HG03139 (cell line): ENCODE results near the gene LARGE1.
"Not testable (repeated sequence)": the region's sequence is repeated elsewhere in the genome, so short reads cannot be mapped to it uniquely, and the experiment has no call there.

Source experiments
- ATAC-seq: cut with Tn5 transposase; IDR thresholded peaks from one replicate; pipeline ENCODE4 v1.9.1; 2021; ENCODE audit not compliant: unreplicated experiment

Gene LARGE1

DNA sequence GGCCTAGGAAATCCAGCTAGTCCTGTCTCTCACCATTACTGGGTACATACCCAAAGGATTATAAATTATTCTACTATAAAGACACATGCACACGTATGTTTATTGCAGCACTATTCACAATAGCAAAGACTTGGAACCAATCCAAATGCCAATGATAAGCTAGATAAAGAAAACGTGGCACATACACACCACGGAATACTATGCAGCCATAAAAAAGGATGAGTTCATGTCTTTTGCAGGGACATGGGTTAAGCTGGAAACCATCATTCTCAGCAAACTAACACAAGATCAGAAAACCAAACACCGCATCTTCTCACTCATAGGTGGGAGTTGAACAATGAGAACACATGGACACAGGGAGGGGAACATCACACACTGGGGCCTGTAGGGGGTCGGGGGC is 61.6 kb downstream of the LARGE1 start:
- ATAC-seq: not testable (repeated sequence)

DNA sequence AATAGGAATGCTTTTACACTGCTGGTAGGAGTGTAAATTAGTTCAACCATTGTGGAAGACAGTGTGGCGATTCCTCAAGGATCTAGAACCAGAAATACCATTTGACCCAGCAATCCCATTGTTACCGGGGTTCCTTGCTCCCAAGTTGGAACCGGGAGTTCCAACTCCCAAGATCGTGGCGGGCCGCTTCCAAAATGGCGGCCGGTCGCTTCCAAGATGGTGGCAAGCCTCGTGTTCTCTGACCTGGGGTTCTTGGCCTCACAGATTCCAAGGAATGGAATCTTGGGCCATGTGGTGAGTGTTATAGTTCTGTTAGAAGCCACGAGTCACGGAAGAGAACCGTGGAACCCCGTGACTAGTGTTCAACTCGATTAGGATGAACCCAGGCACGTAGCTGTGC is 62.5 kb downstream of the LARGE1 start:
- not testable (repeated sequence) for ATAC-seq

DNA sequence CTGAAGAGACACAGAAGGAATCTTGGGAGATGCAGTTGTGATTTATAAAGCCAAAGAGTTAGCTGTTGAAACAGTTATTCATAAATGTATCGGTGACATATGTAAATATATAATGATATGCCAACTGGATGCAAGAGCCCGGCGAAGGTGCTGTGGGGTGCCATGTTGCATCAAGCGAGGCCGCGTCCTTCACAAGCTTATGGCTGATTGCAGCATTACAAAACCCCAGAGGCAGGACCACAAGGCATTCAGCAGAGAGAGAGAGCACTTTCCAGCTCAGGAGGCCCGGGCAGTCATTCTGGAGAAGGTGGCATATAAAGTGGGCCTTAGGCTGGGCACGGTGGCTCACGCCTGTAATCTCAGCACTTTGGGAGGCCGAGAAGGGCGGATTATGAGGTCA is 65.6 kb downstream of the LARGE1 start:
- ATAC-seq: no peak

DNA sequence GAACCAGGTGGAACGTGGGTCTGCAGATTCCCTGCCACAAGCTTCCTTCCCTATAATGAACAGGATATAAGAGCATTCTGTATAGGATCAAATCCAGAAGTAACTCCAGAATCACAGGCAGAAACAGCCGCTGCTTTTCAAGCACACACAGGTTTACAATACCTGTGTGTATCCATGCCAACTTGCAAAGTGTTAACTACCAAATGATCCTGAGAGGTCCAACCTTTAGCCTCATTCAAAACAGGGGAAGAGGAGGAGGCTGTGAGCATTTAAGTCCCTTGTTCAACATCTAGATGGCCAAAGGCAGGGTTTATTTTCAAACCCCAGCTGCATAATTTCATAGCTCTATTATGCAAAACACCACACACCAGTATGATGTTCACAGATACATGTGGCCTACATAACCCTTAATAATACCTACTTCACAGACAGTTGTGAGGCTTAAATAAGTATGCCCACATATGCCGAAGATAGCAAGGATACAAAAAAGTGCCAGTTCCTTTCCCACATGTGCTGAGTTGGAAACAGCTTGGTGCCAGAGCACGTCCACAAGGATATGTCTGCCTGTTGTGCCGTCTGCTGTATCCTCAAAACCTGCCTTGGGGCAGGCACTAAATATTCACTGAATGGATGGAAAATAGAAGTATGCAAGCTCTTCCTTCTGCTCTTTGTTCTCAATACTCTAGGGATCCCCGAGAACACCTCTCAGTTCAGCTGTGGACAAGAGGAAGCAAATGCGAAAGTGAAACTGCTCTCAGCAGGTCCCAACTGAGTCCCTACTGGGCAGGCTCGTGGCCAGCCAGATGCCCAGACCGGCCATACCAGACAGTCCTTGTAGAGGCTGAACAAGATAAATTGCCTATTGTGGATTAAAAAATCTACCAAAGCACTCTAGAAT is 66.8 kb downstream of the LARGE1 start:
- peak; percentile 85 for ATAC-seq

DNA sequence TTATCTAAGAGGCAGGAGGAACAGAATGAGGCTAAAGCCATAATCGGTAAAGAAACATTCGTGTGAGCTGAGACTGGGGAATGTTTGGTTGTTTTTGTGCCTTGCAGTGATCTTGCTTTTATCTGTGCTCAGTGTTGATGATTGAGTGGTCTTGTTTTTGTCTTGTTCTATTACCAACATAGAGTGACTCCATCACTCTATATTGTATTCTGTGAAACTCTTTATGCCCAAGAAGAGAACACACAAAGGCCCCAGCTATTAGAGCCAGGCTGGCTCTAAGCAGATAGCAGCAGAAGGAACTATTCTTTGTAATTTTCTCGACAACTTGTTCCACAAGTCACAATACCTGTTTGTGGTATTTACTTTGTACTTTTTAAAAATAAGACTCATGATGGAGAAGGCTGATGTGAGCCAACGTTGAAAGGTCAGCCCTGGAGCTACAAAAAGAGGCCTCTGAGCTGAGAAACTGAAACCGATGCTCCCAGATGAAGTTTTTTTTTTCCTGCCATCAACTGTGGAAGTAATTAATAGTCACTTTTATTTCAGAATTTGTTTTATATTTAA is 68.4 kb downstream of the LARGE1 start:
- ATAC-seq: no peak

DNA sequence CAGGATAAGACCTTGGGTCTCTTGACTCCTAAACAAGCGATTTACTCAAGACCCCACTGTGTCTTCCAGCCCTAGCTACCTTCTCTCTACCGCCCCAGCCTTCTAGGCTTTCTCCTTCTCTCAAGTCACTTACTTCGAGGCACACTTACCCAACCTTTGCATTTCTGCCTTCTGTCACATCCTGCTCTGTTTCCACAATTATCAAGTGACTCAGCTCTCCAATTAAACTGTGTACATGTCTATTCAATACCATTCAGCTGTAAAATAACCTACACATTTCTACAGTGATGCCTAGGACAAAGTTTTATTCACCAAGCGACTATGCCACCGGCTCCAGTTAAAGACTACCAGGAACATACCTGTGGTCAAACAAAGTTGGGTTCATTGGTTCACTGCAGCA is 69.0 kb downstream of the LARGE1 start:
- ATAC-seq: no peak

DNA sequence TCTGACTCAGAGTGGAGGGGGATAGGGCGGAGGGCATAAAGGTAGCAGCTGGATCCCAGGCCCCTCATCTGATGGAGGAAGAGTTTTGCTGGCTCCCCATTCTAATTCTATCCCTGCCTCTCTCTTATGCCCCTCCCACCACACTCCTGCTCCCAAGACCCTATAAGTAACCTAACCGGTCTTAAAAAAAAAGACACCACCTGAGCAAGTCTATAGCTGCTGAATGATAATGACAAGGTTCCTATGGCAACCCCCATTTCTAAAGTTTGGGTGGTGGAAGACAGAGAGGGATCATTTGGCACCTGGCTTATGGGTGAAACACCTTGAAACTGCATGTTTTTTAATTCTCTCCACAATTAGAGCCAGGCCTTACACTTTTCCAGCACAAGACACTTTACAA is 69.6 kb downstream of the LARGE1 start:
- no peak for ATAC-seq

DNA sequence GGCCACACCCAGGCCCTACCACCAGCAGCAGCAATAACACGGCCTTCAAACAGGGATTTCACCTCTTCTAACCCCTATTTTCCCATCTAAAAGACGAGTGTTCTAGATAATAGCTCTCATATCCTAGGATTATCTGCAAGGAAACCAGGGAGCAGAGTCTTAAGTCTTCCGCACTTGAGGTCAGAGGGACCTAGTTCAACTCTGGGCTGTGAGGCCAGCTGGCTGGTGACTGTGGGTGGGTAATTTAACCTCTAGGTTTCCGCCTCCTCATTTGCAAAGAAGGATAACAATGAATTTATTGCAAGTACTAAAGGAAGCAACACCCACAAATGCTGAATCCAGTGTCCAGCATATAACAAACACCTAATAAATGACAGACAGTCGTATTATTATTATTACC is 70.1 kb downstream of the LARGE1 start:
- no peak for ATAC-seq

DNA sequence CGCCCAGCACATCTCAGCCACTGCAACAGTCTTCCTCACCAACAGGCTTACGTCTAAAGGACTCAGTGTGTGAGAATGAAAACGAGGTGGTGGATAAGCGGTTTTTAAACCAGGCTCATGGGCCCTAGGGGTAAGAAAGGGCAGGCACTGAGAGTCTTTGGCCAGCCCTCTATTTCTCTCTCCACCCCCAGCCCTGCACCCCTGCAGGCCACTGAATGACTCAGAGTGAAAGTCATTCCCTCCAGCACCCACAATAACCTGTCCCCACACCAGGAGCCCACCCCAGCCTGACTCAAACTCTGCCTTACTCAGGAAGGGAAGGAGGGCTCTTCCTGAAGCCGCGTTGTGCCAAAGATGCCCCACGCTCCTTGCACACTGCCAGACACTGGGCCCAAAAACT is 72.0 kb downstream of the LARGE1 start:
- no peak for ATAC-seq

DNA sequence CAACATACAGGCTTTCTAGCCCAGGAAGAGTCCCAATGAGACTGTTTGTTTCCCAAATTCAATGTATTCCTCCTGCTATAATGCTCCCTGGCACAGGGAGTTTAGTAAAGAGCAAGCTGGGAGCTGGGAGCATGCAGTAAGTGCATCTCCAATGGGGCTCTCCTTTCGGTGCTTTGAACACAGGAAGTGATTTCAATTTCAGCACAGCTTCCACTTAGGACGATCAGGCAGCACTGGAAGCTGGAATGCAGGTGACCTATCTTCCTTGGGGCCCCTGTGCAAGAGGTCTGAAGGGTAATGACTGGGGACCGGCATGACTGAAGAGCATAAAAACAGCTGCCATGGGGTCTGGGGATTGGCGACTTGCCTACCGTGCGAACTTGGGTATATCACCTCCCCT is 76.0 kb downstream of the LARGE1 start:
- no peak for ATAC-seq

DNA sequence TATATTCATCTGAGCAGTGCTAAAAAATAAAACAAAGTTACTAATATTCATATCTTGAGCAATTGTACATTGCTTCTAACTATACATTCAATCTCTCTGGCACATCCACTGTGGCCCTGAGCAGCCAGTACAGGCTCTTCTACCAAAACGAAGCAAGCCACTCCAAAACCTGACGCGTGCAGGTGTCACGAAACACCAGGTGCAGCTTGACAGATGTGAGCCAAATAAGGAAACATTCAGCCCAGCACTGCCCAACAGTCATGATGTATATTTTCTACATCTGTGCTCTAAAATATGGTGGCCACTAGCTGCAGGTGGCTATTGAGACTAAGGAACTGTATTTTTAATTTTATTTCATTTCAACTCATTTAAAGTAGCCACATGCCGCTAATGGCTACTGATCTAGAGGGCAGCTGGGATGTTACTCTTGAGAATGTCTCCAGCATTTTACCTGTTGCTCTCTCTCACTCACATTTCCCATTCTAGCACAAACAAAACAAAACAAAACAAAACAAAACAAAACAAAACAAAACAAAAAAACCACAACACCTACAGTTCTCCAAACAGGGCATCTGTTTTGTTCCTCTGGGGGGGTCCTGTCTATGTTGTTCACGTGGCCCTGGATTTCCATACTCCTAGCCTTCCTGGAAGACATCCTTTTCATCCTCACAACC is 77.7 kb downstream of the LARGE1 start:
- no peak for ATAC-seq

DNA sequence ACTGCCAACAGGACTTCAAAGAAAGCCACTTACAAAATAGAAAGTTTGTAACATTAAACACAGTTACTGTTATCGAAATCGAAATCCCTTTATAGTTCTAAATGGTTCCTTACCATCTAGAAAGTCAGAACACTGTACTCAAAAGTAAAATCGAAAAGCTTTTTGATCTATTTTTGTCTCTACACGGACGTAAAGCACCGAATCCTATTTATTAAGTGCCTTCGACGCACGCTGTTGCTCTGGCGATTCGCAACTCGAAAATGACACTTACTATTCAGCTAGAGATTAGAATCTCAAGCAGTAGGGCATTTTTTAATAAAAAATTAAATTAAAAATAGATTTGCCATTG is 78.3 kb downstream of the LARGE1 start:
- ATAC-seq: no peak

DNA sequence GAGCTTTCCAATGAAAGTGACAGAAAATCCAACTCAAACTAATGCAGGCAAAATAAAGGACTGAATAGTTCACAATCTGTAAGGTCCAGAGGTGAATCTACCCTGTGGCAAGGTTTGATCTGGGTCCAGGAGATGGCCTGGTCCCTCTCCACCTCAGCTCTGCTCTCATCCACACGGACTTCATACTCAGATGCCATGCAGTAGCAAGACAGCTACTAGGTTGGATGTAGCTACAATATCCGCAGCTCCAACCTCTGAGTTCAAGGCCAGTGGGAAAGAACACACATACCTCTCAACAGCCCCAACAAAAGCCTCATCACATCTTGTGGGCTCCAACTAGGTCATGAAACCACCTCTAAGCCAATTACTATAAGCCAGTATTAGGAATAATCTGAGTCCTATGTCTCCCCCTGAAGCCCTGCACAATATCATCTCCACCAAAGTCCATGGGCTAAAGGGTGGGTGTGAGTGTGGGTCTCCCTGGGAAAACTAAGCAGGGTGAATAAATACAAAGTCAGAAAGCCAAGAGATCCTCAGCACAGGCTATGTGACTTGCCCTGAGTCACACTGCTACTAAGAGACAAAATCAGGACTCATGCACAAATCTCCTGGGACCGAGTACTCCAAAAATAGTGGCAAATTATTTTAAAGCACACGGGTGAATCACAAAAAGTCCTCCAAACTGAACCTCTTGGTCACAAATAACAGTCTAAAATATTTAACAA is 78.8 kb downstream of the LARGE1 start:
- ATAC-seq: no peak

DNA sequence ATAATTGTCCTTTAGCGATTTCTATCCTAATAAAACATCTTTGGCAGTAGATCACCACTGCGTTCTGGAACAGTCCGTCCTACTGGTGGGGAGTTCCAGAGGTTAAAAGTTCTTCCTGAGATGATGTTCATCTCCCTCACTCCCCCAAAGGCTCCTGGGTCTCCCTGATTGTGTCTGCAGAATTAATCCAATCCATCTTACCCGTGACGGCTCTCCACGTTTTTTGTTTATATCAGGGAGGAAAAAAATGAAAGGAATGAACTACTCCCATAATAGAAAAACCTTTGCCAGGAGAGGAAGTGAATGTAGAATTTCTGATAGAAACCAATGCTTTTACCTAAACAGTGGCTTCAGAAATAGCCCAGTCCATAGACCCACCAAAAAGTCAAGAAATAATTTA is 81.6 kb downstream of the LARGE1 start:
- ATAC-seq: no peak

DNA sequence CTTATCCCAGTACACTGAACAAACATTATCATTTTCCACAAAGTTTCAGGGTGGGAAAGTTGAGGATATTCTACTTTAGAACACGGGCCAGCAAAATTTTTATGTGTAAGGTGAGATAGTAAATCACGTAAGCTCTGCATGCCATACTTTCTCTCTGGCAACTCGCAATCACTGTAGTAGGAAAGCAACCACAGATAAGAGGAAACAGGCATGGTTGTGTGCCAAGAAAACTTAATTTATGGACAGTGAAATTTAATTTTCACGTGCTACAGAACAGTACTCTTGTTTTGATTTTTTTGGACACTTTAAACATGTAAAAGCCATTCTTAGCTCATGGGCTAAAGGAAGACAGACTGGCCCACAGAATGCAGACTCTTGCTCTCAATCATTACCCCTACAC is 82.5 kb downstream of the LARGE1 start:
- ATAC-seq: no peak

DNA sequence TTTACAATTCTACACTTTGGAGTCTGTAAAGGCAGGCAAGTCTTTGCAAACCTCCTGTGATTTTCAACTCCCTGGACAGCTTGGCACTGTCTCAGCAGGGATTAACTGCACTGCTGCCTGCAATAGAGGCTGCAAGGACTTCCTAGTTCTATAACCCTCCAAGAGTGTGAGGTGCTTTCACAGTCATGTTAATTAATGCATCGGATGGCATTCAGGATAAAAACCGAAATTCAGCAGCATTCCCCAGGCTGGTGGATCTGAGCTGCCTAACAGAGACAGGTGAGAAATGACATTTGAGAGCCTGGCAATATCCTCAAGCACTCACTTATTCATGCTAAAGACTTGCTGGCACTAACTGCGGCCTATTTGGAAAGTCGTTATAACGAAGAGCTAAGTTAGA is 85.0 kb downstream of the LARGE1 start:
- ATAC-seq: no peak

DNA sequence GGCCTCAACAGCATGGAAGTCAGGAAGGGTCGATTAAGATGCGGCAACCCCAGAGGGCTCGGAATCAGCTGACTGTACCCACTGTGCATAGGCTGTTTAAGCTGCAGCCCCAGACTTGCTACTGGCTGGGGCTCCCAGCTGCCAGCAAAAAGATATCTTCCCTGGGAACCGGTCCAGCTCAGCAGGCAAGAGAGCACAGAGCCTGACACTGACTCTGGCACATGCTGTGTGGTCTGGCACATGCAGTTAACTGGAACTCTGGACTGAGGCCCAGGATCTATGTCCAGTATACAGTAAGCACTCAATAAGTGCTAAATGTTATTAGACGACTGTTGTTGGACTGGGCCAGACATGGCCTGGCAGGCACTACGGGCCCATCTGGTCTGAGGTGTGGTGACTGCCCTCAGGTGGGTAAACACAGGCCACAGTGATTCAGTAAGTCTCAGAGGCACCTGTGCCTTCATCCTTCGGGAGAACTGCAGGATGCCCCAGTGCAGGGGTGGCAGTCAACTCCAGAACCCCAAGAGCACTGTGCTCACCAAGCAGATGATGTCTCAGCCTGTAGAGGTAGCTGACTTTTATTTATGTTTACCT is 87.6 kb downstream of the LARGE1 start:
- no peak for ATAC-seq

DNA sequence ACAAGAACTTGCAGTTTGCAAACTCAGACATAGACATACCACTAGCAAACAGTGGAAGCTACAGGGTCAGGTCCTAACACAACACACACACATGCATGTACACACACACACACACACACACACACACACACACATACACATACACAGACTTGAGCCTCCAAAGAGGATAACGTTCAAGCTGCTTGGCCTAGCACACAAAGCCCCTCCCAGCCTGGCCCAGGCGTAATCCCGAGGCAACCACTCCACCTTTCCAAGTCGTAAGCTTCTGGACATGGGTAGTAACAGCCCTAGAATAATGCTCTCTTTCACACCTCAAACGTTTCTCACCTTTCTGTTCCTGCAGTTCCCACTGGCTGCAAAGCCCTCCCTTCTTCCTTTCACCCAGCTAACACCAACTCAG is 88.6 kb downstream of the LARGE1 start:
- ATAC-seq: no peak

DNA sequence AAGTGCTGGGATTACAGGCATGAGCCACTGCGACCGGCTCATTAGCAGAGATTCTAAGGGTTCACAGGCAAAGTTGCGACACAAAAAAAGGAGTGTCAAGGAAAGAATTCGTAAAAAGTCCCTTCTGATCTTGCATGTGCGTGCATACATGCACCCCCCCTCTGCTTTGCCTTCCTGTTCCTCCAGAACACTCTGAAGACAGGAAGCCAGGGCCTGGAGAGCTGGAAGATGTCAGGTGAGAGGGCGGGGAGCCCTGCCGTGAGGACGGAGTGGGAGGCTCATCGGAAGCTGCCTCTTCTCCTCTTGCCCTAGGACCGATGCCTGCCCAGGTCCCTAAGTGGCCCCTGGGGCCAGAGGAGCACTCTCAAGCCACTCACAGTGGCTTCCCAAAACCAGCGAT is 89.1 kb downstream of the LARGE1 start:
- ATAC-seq: no peak

DNA sequence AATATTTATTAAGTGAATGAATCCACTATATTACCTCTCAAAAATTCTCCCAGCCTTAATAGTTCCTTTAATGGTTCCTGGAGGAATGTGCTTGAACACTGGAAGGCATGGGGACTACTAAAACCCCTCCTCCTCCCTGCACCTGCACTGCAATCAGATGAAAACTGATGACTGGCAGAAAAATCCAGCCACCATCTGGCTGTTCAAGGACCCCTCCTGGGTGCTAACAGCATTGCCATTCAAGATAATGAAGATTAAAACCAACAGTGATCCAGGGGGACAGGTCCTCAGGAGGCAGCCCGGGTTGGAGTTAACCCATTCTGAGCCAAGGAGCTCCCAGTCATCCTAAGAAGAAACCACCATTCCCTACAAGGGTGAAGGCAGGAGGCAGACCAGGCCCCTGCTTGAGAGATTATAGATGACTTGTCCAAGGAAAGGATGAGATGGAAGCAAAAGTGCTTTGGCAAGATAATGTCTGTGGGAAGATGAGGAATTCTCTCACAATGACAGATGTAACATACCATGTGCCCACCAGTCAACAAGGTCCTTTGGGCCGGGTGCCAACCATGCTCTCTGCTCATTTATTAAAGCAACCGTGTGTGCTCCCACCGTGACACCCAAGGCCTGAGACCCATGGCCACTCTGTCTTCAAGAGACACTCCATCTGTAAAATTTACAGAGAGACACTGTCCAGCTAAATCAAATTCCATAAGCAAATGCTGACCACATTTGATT is 90.6 kb downstream of the LARGE1 start:
- no peak for ATAC-seq

DNA sequence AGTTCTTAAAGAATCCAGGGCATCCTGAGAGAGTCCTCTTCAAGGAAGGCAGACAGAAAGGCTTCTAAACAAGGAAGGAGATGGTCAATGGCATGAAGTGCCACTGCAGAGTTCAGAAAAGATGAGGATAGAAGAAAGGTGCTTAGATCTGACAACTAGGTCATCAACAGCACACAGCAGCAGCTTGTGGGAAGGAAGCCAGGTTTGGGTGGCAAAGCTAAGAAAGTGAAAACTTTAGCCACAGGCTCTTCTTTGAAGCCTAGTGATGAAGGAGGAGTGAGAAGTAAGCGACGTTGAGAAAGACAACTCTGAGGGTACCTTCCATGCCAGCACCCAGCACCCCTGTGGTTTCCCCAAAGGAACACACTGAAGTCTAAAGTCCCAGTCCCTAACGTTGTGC is 92.0 kb downstream of the LARGE1 start:
- ATAC-seq: no peak
